IPS-NIHi7 (cell line): ENCODE data around the gene VARS2.

Experiments used
- DNase-seq: peaks from one replicate; pipeline ENCODE4 v3.0.0; 2012; ENCODE audit warnings: mixed read lengths; ENCODE audit errors: extremely low spot score

VARS2 gene

DNA sequence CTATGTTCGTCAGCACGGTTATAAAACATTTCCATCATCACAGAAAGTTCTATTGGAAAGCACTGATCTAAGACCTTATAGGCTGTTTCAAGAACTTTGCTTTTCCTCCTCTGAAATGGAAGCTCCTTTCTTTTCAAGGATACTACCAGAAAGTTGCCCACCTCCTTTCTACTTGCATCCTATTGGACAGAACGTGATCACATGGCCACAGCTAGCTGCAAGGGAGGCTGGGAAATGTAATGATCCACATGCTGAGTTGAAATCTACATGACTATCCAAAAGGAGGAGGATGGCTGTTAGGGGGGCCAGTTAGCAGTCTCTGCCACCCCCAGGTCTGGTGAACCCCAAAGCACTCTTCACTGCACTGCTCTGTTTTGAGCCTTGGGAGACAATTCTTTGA, 14.6 kb downstream of the VARS2 start:
- DNase-seq, result no peak

DNA sequence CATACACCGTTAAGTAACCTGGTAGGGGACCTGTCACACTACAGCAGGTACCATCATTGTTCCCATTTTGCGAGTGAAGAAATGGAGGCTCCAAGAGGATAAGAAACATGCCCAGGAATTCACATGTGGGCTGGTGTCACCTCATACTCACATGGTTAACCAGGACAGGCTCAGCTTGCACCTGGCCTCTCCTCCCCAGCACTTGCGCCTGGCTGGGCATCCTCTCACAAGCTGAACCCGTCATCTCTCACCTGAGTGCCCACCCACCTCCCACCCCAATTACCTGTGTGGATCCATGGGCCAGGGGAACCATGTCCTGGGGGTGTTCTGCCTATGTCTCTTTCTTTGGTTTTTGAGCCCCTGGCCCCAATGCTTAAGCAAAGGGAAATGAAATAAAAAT, 16.5 kb downstream of the VARS2 start:
- DNase-seq, result no peak

DNA sequence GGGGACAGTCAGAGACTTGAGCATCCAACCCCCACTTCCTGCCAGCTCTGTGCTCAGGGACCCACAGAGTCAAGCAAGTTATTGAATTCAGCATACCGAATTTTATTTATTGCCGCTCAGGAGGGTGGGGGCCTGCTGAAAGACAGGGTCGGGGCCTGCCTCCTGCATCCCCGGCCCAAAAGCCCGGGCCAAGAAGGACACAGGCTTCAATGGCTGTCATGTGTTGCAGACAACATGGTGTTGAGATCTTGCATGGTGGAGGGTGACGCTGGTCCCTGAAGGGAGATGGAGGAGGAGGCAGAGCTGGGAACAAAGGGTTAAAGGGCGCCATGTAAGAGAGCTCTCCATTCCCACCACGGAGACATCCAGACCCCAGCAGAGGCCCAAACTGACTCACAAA, 17.2 kb downstream of the VARS2 start:
- DNase-seq, result no peak

DNA sequence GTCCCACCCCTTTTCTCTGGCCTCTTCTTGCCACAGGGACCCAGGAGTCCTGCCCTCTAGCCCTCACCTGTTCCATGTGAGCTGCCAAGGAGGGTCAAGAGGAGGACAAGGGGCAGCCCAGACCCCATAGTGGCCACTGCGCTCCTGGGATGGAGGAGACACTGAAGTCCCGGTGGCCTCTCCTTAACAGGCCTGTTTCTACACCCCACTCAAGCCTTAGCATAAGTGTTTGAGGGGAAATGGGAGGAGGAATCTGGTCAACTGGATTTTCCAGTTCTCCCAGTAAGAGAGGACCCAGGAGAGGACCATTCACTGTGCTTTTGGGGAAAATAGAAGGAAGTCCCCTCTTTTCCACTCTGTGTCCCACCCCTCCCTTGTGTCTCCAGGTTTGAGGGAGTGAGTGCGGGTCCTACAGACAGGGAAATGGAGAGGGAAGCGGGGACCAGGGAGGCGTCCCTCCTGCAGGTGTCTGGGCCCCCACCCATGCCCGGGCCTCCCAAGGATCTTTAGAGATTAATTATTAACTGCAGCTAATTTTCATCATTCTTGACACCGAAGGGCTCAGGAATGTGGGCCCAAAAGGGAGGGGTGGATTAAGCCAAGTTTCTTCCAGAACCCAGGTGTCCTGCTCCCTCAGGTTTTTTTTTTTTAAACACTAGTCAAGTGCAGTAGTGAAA, 18.1 kb downstream of the VARS2 start, which contains the start of gene SFTA2:
TSS of gene SFTA2 (minus strand) at position 202 of the 677 bp plus-strand sequence. CDS start at position 128, 74 bp downstream.
- DNase-seq, result no peak

DNA sequence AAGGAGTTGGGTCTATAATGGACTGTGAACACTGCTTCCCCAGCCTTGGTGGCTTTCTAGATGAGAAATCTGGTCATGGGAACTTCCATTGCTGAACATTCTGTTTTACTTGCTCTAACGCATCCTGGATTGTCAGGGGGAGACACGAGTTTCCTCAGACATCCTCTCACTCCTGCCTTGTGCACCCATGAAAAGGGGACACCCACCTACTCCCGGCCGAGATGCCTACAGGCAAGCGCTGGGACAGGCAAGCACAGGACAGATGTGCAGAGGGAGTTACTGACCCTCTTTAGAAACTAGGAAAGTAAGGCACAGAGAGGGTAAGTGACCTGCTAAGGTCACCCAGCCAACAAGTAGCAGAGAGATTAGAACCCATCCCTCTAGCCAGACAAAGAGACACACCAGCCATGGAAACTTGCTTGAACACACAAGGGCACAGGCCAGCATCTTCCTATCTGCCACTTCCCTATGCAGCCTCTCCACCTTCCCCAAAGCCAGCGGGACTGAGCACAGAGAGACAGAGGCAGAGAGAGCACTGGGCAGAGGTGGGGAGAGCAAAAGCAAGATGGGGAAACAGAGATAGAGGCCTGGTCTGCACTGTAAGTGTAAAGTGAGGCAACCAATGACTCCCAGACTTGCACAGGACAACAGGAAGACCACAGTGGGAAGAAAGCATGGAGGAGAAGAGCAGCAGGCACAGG, 18.8 kb downstream of the VARS2 start:
- no peak for DNase-seq

DNA sequence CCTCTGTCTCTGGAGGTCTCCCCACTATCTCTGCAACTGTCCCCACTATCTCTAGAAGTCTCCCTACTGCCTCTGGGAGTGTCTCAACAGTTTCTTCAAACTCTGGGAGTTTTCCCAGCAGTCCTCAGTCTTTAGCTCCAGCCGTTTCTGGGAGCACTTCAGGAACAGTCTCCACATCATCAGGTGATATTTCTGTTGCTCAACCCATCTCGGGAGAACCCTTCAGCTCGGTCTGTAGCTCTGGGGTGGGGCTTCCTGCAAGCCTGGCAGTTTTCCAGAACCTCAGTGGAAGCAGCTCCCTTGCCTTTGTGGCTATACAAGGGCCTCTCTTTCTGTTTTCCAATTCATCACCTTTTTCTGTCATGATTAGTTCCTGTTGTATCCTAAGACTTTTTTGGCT, 21.0 kb downstream of the VARS2 start:
- no peak for DNase-seq

DNA sequence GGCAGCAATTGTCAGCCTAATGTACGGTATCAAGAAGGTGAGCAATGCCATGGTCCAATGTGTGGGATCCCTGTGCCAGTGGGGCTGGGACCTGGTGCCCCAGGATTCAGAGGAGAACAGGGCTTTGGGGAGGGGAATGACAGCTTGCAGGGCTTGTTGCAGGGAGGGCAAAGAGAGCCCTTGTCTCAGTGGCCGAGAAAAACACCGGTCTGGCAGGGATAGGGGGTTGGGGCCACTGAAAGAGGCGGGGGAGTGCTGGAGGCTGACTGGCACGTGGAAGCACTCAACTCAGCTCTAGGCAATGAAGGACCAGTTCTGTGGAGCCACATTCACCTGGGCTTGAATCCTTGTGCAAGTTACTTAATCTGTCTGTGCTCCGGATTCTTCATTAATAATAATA, 23.2 kb downstream of the VARS2 start:
- no peak for DNase-seq

DNA sequence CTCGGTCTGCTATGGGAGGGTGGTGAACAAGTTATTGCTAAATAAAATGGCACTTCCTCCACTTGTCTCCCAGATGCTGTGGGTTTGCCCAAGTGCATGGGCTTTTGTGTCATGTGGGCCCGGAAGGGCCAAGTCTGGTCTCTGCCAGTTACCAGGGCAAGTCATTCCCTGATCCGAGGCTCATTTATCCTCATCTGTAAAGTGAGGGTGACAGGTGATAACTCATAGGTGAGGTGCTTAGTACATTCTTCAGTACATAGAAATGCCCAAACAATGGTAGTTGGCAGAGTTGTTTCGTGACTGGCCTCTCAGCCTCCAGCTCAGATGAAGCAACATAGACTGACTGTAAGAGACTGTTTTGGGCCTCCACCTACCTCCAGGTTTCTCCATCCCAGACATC, 24.7 kb downstream of the VARS2 start:
- no peak for DNase-seq

DNA sequence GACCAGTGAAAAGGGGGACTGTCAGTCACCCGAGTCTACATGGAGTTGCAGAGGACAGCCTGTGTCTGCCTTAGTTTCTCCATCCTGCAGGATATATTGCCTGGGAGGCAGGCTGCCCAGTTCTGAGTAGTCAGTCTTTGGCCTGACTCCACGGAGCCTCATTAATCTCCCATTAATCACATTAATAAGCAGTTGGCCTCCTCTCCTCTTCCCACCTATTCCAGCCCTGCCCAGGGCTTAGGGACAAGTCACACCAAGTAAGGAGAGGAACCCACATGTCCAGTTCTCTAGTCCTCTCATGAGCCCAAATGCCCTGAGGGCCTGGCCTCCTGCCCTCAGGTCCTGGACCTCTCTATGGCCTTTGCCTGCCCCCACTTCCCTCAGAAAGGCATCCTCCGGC, 25.4 kb downstream of the VARS2 start:
- DNase-seq, result no peak

DNA sequence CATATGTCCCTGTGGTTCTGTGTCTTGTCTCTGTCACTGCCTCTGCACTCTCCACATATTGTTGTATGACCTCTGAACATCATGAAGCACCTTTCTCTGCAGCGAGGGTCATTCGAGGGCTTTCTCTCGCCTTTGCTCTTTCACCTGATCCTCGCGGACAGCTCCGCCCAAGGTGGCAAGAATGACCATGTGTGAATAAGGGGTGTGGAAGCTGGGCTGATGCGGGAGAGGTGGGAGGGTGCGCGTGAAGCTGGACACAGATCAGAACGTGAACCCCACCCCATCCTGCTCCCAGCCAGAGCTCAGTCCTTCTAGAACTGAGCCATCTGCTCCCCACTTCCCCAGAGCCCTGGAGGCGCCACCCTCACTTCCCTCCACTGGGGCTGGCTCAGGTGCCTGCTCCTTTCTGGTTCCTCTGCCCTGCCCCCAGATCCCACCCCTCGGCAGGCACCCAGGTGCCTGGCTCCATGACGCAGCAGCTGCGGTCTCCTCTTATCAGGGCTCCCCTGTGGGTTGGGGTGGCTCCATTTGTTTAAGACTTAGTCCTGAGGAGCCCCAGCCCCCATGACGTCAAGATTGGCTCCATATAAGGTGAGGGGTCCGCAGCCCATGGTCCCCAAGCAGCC, 26.4 kb downstream of the VARS2 start, which contains the start of gene MUCL3:
TSS of gene MUCL3 (plus strand) at position 613 of the 626 bp plus-strand sequence. CDS start 27 bp downstream, outside the sequence.
- no peak for DNase-seq

DNA sequence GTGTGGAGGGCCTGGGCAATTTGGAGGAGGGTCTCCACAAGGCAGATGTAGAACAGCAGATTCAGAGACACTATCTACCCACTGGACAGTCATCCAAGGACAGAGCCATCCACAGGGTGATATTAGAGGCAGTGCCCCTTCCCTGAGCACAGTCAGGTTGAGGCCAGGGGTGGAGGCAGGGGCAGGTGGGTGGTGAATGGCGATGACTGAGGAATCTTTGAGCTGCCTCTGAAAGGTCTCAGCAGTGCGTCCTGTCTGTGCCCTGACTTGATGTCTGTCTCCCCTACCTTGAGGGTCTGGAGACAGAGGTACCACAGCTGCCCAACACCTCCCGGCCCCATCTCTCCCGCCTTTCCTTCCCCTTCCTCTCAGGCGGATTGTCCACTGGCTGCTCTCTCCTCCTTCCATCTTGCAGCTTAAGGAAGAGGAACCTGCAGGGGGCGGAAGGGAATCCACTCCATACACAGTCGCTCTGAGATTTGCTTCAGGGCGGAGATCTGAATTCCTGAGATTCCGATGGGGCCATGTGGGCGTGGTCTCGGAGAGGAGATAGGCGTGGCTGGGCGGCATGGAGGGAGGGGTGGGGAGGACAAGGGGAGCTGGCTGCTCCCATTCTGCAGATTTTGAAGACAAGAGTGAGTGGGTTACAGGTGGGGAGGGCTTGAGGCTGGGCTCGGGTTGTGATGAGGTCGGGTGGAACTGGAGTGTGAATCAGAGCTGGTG, 28.5 kb downstream of the VARS2 start:
- peak; percentile 96 for DNase-seq

DNA sequence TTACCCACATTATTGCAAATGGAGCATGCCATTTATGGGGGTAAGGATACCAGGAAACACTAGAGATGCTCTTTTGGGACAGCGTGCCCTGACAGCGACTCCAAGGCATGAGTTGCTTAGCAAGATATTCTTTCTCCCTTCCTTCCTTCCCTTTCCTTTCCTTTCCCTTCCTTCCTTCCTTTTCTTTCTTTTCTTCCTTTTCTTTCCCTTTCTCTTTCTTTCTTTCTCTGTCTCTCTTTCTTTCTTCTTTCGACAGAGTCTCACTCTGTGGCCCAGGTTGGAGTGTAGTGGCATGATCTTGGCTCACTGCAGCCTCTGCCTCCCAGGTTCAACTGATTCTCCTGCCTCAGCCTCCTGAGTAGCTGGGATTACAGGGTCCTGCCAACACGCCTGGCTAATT, 30.0 kb downstream of the VARS2 start:
- no peak for DNase-seq

DNA sequence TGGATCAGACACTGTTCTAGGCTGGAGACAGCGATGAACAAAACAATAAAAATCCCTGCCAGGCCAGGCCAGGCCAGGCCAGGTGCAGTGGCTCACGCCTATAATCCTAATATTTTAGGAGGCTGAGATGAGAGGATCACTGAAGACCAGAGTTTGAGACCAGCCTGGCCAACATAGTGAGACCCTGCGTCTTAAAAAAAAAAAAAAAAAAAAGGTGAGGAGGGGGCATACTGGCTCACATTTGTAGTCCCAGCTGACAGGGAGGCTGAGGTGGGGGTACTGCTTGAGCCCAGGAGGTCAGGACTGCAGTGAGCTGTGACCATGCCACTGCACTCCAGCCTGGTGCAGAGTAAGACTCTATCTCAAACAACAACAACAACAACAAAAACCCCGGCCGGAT, 31.2 kb downstream of the VARS2 start:
- DNase-seq, result no peak

DNA sequence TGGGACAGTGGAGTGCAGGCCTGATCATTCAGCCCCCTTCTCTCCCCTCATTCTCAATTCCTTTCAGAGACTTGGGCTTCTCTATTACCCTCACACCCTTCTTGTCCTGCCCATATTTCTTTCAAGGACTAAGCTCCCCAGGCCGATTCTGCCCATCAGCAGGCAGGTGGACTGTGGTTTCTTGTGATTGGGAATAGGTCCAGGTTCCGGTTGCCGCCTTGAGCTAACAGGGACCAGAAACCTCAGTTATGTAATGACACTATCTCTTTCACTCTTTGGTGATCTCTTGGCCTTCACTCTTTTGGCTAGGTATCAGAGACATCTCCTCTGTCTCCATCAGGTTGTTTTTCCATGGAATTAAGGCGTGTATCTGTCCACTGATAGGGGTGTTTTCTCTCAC, 33.2 kb downstream of the VARS2 start:
- DNase-seq, result no peak

DNA sequence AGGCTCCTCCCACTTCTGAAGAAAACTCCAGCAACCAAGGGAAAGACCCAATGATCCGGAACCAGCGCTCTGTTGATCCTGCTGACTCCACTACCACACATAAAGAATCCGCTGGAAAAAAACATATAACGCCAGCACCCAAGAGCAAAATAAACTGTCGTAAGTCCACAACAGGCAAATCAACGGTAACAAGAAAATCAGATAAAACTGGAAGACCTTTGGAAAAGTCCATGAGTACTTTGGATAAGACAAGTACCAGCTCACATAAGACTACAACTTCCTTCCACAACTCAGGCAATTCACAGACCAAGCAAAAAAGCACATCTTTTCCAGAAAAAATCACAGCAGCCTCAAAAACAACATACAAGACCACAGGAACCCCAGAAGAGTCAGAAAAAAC, 34.8 kb downstream of the VARS2 start:
- DNase-seq, result no peak

DNA sequence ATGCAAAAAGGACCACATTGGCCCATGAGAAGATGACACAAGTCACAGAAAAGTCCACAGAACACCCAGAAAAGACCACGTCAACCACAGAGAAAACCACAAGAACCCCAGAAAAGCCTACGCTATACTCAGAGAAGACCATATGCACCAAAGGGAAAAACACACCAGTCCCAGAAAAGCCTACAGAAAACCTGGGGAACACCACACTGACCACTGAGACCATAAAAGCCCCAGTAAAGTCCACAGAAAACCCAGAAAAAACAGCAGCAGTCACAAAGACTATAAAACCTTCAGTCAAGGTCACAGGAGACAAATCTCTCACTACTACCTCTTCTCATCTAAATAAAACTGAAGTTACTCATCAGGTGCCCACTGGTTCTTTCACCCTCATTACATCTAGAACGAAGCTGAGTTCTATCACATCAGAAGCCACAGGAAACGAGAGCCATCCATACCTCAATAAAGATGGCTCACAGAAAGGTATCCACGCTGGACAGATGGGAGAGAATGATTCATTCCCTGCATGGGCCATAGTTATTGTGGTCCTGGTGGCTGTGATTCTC, 38.0 kb downstream of the VARS2 start:
- DNase-seq, result no peak

DNA sequence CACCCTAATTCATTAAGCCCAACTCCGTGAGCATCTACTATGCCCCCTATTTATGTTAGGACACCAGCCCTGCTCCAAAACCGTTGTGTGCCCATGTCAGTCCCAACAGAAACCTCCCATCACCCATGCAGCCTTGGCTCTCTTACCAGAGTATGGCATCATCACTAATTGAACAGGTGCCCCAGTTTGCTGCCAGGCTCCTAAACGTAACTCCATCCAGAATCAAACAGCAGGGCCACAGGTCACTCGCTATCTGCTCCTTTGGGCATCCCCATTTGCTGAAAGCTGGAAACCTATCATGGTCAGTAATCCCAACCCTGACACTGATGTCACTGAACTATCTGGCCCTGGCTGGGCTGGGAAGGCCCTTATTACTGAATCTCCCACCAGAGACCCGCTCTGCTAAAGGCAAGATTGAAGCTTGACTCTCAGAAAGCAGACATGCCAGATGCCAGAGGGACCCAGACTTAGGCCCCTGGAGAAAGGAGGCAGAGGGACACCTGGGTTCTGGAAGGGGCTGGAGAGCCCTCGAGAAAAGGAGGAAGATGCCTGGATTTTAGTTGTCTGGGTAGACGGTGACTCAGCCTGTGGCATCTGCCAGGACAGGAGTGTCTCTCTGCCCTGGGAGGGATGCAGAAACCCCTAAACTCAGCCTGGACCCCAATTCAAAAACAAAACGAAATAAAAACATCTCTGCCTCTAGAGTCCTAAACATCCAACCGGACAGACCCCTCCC, 40.8 kb downstream of the VARS2 start:
- DNase-seq, result no peak

DNA sequence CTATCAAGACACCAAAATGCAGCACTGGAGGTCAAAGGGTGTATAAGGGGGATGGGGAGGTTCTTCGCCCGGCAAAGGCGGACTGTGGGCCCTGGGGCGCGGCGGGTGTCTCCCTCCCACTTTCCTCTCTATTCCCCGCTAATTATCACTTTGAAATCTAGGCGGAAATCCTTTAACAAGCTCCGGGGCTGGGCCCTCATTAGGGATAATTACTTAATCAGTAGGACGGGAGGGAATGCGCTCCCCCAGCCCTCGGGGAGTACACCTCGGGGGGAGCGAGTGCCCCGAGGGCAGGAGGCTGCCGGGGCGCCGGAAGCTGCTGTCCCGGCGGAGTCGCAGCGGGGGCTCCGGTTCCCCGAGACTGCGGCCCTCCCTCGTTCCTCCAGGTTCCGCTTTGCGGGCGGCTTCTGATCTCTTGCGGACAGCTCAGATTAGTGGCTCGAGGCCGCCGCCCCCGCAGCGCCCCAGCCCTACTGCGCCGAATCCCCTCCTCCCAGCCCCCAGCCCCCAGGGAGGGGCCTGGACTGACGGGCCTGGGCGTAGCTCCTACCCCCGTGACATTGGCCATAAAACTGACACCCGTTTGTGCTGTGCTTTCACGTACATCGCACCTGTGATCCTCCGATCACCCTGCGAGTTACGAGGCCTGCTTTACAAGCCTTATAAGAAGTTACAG, 41.5 kb downstream of the VARS2 start:
- DNase-seq, result peak; percentile 81

DNA sequence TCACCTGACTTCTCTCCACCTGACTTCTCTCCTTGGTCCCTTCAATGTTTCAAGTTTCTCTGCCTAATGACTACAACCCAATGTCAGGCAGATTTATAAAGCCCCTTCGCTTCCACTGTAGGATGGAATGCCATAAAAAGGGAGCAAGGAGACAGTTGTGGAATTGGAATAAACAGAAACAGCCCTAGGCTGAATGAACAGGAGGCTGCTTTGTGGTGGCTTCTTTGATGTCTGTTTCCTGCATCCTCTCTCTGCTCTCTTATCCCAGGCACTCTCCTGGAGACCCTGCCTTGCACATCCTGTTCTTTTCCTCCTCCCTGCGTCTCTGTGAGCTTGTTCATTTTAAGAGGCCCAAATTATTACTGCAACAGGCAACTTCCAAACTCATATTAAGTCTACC, 43.7 kb downstream of the VARS2 start:
- no peak for DNase-seq

DNA sequence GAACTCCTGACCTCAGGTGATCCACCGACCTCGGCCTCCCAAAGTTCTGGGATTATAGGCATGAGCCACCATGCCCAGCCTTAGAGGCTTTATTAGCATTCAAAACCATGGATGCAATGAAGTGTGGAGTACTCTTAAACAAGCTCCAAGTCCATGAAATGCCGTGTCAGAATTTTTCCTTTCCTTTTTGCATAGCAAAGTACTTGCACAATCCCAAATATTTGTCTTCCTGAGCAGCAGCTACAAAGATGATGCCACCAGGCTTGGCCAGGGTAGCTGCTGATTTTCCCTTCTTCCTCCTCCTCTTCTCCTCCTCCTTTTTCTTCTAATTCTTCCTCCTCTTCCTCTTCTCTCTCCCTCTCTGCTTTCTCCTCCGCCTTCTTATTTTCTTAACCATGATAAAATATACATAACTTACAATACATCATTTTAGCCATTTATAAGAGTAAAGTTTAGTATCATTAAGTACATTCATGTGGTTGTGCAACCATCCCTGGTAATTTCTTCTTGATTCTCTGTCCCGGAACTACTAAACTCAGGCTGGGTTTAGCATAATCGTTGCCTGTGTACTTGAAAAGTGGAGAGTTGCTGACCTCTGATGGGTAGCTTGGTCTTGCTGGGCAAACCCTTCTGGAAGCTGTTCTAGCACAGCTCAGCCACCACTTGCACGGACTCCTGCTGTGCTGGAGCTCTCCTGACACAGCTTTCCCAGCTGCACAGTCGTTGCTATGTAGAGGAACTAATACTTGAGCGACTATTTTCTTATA, 47.1 kb downstream of the VARS2 start:
- DNase-seq, result no peak
